MCF 10A (cell line): ENCODE results near the gene RRAGC. TPM values are rescaled to one million over a fixed set of nuclear protein-coding genes. Genes with fewer than 3 reads are reported as not detected.

Experiments
- BruUV-seq: library from RNA; stranded (reverse); fragments of 400-500 nt; replicated peaks from 2 replicates; lab custom pipeline; 2021; lab: Mats Ljungman, UMichigan
- CTCF ChIA-PET: fragments of 300-600 bp; sonication (Branson Sonifier 250); formaldehyde crosslinking; extraction: SDS; loops from one replicate; lab custom pipeline; 2021; ENCODE audit warnings: antibody characterized with exemption, inconsistent platforms; lab: Yijun Ruan, JAX
- POLR2A ChIA-PET: fragments of 300-600, 350-650 bp; sonication (Branson Sonifier 250); formaldehyde crosslinking; extraction: SDS; loops from one replicate; lab custom pipeline; 2020; ENCODE audit warnings: antibody characterized with exemption, inconsistent platforms; lab: Yijun Ruan, JAX
- DNase-seq: peaks from one replicate; pipeline ENCODE4 v3.0.0-alpha.2; 2018; ENCODE audit not compliant: unreplicated experiment
- H3K27ac Mint-ChIP-seq: one replicate; pipeline ENCODE4 v1.8.0; 2022; ENCODE audit warnings: mild to moderate bottlenecking, low read depth, mixed read lengths; ENCODE audit not compliant: unreplicated experiment
- H3K27me3 Mint-ChIP-seq: one replicate; pipeline ENCODE4 v1.8.0; 2022; ENCODE audit warnings: mixed read lengths; ENCODE audit not compliant: insufficient read depth, unreplicated experiment
- H3K36me3 Mint-ChIP-seq: one replicate; pipeline ENCODE4 v1.8.0; 2022; ENCODE audit warnings: mild to moderate bottlenecking, moderate library complexity, mixed read lengths; ENCODE audit not compliant: insufficient read depth, unreplicated experiment
- H3K4me1 Mint-ChIP-seq: one replicate; pipeline ENCODE4 v1.8.0; 2022; ENCODE audit warnings: mixed read lengths; ENCODE audit not compliant: insufficient read depth, unreplicated experiment
- H3K4me3 Mint-ChIP-seq: one replicate; pipeline ENCODE4 v1.8.0; 2022; ENCODE audit warnings: mild to moderate bottlenecking, moderate library complexity, mixed read lengths; ENCODE audit not compliant: unreplicated experiment
- H3K9me3 Mint-ChIP-seq: one replicate; pipeline ENCODE4 v1.8.0; 2022; ENCODE audit warnings: mixed read lengths; ENCODE audit not compliant: unreplicated experiment
- CTCF ChIP-seq: fragments of 200-600 bp; IDR thresholded peaks from one replicate; pipeline ENCODE4 v1.8.0; 2022; ENCODE audit warnings: antibody characterized with exemption, mild to moderate bottlenecking; ENCODE audit not compliant: unreplicated experiment
- intact Hi-C: fragments of 100-400 bp; cut with micrococcal nuclease; formaldehyde crosslinking; loops from 2 replicates; pipeline ENCODE4 v1.14.1; 2022
- total RNA-seq: library from RNA; stranded (reverse); gene quantifications from 2 replicates; pipeline ENCODE4 v1.2.3, GENCODE V29; 2022

The RRAGC gene
- total RNA-seq, 1 experiment from 2014 or later: 23.3 TPM

DNA sequence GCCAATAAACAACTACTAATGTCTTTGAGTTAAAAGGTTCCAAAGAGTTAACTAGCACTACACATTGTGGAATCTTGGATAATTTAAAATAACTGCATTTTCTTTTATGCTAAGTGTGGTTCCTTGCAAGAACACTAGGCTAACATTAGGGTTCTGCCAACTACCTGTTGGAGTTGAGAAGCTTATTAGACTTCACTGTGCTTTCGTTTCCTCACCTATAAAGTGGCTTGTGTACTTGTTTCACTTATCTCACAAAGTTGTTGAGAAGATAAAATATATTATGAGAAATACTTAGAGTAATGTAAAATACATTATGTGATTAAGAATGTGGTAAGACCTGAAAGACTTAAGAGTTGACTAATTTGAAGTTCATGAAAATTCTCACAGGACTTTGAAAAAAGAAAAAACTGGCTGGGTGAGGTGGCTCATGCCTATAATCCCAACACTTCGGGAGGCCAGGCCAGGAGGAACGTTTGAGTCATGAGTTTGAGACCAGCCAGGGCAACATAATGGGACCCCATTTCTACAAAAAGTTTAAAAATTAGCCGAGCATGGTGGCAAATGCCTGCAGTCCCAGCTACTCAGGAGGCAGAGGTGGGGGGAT, 5.6 kb upstream of the RRAGC start:
- CTCF ChIA-PET: no interaction called here
- Mint-ChIP-seq H3K4me1 (peaks cover 7% of the 10 kb centered on the region), H3K4me3 (no peak overlapping the region), H3K36me3 (peaks cover 40% of the 10 kb centered on the region), H3K27ac (no peak overlapping the region), H3K9me3 (no peaks in the 10 kb centered on the region), H3K27me3 (no peaks in the 10 kb centered on the region)
- POLR2A ChIA-PET: interaction anchor here (0.7 to 1.9 kb wide), 2 partner anchors 9 to 161 kb away, joined by 3 to 4 read pairs; partner anchors contain the start of gene NDUFS5
- intact Hi-C loops: no loop called here
- no peak for DNase-seq
- BruUV-seq: no TSS peak
- TF ChIP-seq CTCF: no peak

DNA sequence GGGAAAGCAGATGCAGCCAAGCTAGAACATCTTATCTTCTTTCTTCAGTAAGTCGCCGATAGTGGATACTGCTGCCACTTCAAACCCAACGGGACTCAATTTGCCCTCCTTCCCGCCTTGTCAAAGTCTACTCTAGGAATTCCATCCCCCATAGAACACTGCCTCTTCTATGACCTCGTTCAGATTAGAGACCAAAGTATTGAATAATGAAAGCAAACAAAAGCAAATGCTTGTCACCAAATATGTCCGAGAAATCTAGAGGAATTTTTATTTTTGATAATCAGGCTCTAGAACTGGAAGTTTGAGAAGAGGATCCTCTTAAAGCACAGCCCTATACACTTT, 853 bp upstream of the RRAGC start:
- H3K4me3 Mint-ChIP-seq: peak overlapping the region; percentile 93
- H3K27ac Mint-ChIP-seq: peak overlapping the region; percentile 77
- H3K9me3 Mint-ChIP-seq: no peaks in the 10 kb centered on the region
- no peaks in the 10 kb centered on the region for H3K27me3 Mint-ChIP-seq
- ChIA-PET CTCF (interaction anchor here (1.2 kb wide), 1 partner anchor 12 kb away, joined by 3 read pairs; the partner anchor contains the start of gene MYCBP), POLR2A (interaction anchor here (1.2 to 7.0 kb wide), 7 partner anchors 12 to 833 kb away, joined by 3 to 76 read pairs (median 4); partner anchors contain the start of genes MYCBP and NDUFS5)
- peaks cover 17% of the 10 kb centered on the region for H3K4me1 Mint-ChIP-seq
- TSS peak; percentile 58 for BruUV-seq
- peaks cover 29% of the 10 kb centered on the region for H3K36me3 Mint-ChIP-seq
- DNase-seq: no peak
- no peak for TF ChIP-seq CTCF
- intact Hi-C loops: no loop called here

DNA sequence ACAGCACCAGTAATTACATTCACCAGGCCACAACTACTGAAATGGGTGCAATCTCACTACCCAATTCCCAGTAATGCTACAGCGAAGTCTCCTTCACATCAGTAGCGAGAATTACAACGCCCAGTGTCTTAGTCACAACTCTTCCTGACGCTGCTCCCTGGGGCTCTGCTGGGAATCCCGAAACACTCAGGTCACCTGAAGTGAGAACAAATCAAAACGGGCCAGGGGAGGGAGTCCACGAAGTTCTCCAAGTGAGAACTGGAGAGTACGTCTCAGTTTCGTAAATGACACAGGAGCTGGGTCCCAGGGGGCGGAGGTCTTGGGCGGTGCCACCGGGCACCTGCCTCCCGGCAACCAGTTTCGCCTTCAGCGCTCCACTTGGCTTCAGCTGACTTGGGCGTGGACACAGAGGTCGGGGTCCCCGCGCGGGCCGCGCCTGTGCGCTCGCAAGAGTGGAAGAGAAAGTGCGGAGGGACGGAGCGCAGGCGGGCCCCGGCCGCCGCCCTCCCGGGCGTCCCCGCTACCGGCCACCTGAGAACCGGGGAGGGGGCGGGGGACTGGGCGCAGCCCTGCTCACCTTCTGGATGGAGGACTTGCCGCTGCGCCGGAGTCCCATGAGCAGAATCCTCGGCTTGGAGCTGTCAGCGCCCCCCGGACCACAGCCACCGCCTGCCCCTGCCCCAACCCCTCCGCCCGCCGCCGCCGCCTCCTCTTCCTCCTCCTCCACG, 575 bp downstream of the RRAGC start:
- no TSS peak for BruUV-seq
- CTCF ChIA-PET: interaction anchor here (0.5 to 0.8 kb wide), 4 partner anchors 10 to 237 kb away, joined by 3 read pairs; no protein-coding TSS in a partner anchor
- intact Hi-C loops: loop anchor here (1.0 kb wide), 3 partner anchors 14 to 233 kb away; partner anchors contain the start of genes MYCBP and NDUFS5
- Mint-ChIP-seq H3K27me3 (no peaks in the 10 kb centered on the region), H3K36me3 (peaks cover 39% of the 10 kb centered on the region), H3K27ac (peak overlapping the region; percentile 81), H3K4me3 (peak overlapping the region; percentile 93), H3K9me3 (no peaks in the 10 kb centered on the region), H3K4me1 (peaks cover 21% of the 10 kb centered on the region)
- no peak for TF ChIP-seq CTCF
- POLR2A ChIA-PET: interaction anchor here (0.5 to 7.0 kb wide), 22 partner anchors 10 to 999 kb away, joined by 3 to 76 read pairs (median 4); partner anchors contain the start of genes AKIRIN1, MTF1, MYCBP and NDUFS5
- peak; percentile 86 for DNase-seq

GRCh38 chr1:38852780-38853179, 6.8 kb downstream of the RRAGC start:
- H3K36me3 Mint-ChIP-seq: peaks cover 90% of the 10 kb centered on the region
- ChIA-PET CTCF (no interaction called here), POLR2A (interaction anchor here (0.6 kb wide), 1 partner anchor 20 kb away, joined by 3 read pairs; the partner anchor contains the start of gene MYCBP)
- TF ChIP-seq CTCF: no peak
- DNase-seq: no peak
- H3K9me3 Mint-ChIP-seq: no peaks in the 10 kb centered on the region
- H3K27ac Mint-ChIP-seq: no peak overlapping the region
- no TSS peak for BruUV-seq
- no peak overlapping the region for H3K4me3 Mint-ChIP-seq
- no peaks in the 10 kb centered on the region for H3K27me3 Mint-ChIP-seq
- intact Hi-C loops: no loop called here
- H3K4me1 Mint-ChIP-seq: peaks cover 20% of the 10 kb centered on the region
